22Rv1 (cell line): Measurements from ENCODE around the gene KCNQ2.

ENCODE experiments used
- CTCF ChIP-seq: fragments of 450-650 bp; IDR thresholded peaks from 2 replicates; pipeline ENCODE4 v1.5.1; 2017; ENCODE audit warnings: mild to moderate bottlenecking
- ZFX ChIP-seq: fragments of 450-650 bp; IDR thresholded peaks from 2 replicates; pipeline ENCODE4 v1.6.1; 2017; ENCODE audit warnings: antibody characterized with exemption, borderline replicate concordance

GRCh38 chr20:63359164-63359934, 113.1 kb downstream of the KCNQ2 start:
- TF ChIP-seq CTCF (no peak), ZFX (no peak)
